HTR-8/SVneo (cell line): Measurements from ENCODE around the gene SLC4A5.

Experiments used
- DNase-seq: peaks from one replicate; pipeline ENCODE4 v3.0.0; 2011; ENCODE audit warnings: low spot score, mixed read lengths; ENCODE audit not compliant: insufficient read length
- FAIRE-seq: peaks from 2 replicates; lab custom pipeline; 2011; peaks lifted over from hg19 to GRCh38; lab: Jason Lieb, UNC

Gene SLC4A5

GRCh38 chr2:74281141-74281975 is 61.9 kb downstream of the SLC4A5 start:
- no peak for FAIRE-seq

GRCh38 chr2:74278694-74279093 is 64.5 kb downstream of the SLC4A5 start:
- FAIRE-seq (no peak), DNase-seq (no peak)

More at GRCh38 chr2:74281141-74281975, 61.9 kb downstream of the SLC4A5 start:
- DNase-seq: no peak

- no peak for DNase-seq
- FAIRE-seq: no peak
Observed at GRCh38 chr2:74278176-74278575, 65.0 kb downstream of the SLC4A5 start.

- no peak for DNase-seq
- no peak for FAIRE-seq
Observed at GRCh38 chr2:74275228-74275627, 68.0 kb downstream of the SLC4A5 start.

- peak; percentile 16 for FAIRE-seq
Observed at GRCh38 chr2:74269667-74270066, 73.5 kb downstream of the SLC4A5 start.

GRCh38 chr2:74267068-74267467 is 76.1 kb downstream of the SLC4A5 start:
- FAIRE-seq (no peak), DNase-seq (peak; percentile 56)

More at GRCh38 chr2:74269667-74270066, 73.5 kb downstream of the SLC4A5 start:
- DNase-seq: no peak

GRCh38 chr2:74264281-74264680 is 78.9 kb downstream of the SLC4A5 start:
- FAIRE-seq (no peak), DNase-seq (no peak)

GRCh38 chr2:74262681-74263080 is 80.5 kb downstream of the SLC4A5 start:
- FAIRE-seq (no peak), DNase-seq (no peak)

- FAIRE-seq (peak; percentile 87), DNase-seq (peak; percentile 81)
Observed at GRCh38 chr2:74261204-74261864, 81.9 kb downstream of the SLC4A5 start.

- DNase-seq: no peak
- no peak for FAIRE-seq
Observed at GRCh38 chr2:74260495-74260894, 82.7 kb downstream of the SLC4A5 start.

- FAIRE-seq (no peak), DNase-seq (no peak)
Observed at GRCh38 chr2:74259733-74260132, 83.5 kb downstream of the SLC4A5 start.

- FAIRE-seq (no peak), DNase-seq (no peak)
Observed at GRCh38 chr2:74259191-74259590, 84.0 kb downstream of the SLC4A5 start.

- FAIRE-seq (no peak), DNase-seq (no peak)
Observed at GRCh38 chr2:74255660-74256213, 87.5 kb downstream of the SLC4A5 start.

GRCh38 chr2:74253971-74254310 is 89.3 kb downstream of the SLC4A5 start:
- DNase-seq (no peak), FAIRE-seq (no peak)

GRCh38 chr2:74253306-74253970 is 89.8 kb downstream of the SLC4A5 start:
- no peak for DNase-seq
- no peak for FAIRE-seq

- DNase-seq (no peak), FAIRE-seq (no peak)
Observed at GRCh38 chr2:74252862-74253261, 90.4 kb downstream of the SLC4A5 start.

GRCh38 chr2:74252036-74252435 is 91.2 kb downstream of the SLC4A5 start:
- FAIRE-seq (no peak), DNase-seq (no peak)

- no peak for FAIRE-seq
- DNase-seq: peak; percentile 76
Observed at GRCh38 chr2:74250189-74250631, 93.0 kb downstream of the SLC4A5 start.

- FAIRE-seq: no peak
- no peak for DNase-seq
Observed at GRCh38 chr2:74249406-74250122, 93.7 kb downstream of the SLC4A5 start.
